A549 (cell line): ENCODE measurements around the gene INSC.

ENCODE experiments used
- CHD4 ChIP-seq: fragments of 200-600 bp; sonication (generic); IDR thresholded peaks from 2 replicates; pipeline ENCODE4 v1.6.1; 2016; ENCODE audit warnings: antibody characterized with exemption, mild to moderate bottlenecking, borderline replicate concordance
- EP300 ChIP-seq, 2 experiments: fragments of >200 bp; sonication (Bioruptor Twin); formaldehyde crosslinking; IDR thresholded peaks; 2 replicates in 1 of 2; 3 replicates in 1 of 2; pipeline ENCODE4 v1.6.1; 2016 to 2017
- KDM1A ChIP-seq: fragments of 200-600 bp; sonication (generic); IDR thresholded peaks from 2 replicates; pipeline ENCODE4 v1.6.1; 2016; ENCODE audit warnings: low read depth, mild to moderate bottlenecking
- POLR2A ChIP-seq: IDR thresholded peaks from 2 replicates; pipeline ENCODE4 v1.6.1; 2012; ENCODE audit warnings: mild to moderate bottlenecking, low read length
- RNF2 ChIP-seq: fragments of 200-600 bp; sonication (generic); IDR thresholded peaks from 2 replicates; pipeline ENCODE4 v1.6.1; 2016; ENCODE audit warnings: low read depth, mild to moderate bottlenecking, antibody characterized with exemption, moderate library complexity, borderline replicate concordance
- SREBF2 ChIP-seq: fragments of 450-650 bp; IDR thresholded peaks from 2 replicates; pipeline ENCODE4 v1.6.1; 2014; ENCODE audit warnings: mild to moderate bottlenecking, moderate library complexity
- TF ChIP-seq, protein P1 (sequence below): fragments of >200 bp; sonication (Bioruptor Twin); formaldehyde crosslinking; IDR thresholded peaks from 3 replicates; pipeline ENCODE4 v1.5.1; 2016

- TF ChIP-seq, protein P1, sequence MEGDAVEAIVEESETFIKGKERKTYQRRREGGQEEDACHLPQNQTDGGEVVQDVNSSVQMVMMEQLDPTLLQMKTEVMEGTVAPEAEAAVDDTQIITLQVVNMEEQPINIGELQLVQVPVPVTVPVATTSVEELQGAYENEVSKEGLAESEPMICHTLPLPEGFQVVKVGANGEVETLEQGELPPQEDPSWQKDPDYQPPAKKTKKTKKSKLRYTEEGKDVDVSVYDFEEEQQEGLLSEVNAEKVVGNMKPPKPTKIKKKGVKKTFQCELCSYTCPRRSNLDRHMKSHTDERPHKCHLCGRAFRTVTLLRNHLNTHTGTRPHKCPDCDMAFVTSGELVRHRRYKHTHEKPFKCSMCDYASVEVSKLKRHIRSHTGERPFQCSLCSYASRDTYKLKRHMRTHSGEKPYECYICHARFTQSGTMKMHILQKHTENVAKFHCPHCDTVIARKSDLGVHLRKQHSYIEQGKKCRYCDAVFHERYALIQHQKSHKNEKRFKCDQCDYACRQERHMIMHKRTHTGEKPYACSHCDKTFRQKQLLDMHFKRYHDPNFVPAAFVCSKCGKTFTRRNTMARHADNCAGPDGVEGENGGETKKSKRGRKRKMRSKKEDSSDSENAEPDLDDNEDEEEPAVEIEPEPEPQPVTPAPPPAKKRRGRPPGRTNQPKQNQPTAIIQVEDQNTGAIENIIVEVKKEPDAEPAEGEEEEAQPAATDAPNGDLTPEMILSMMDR: no peak
- TF ChIP-seq POLR2A: no peak
- no peak for TF ChIP-seq EP300 (IDR thresholded peaks at IDR 0.05)
- no peak for TF ChIP-seq CHD4
- TF ChIP-seq RNF2: no peak
- no peak for TF ChIP-seq SREBF2
- no peak for TF ChIP-seq KDM1A
Measured at GRCh38 chr11:15163136-15163535, 48.4 kb downstream of the INSC start.
